IMR-90 (cell line): ENCODE measurements around the gene NT5E. TPM values are rescaled to one million over a fixed set of nuclear protein-coding genes. Genes with fewer than 3 reads are reported as not detected.

Source experiments
- ATAC-seq: fragments of 200-7000 bp; cut with Tn5 transposase; 2 replicates; pipeline ENCODE4 v1.9.1; 2020; ENCODE audit warnings: low read depth, mild to moderate bottlenecking, moderate library complexity
- BruUV-seq: library from RNA; stranded (reverse); fragments of 400-500 nt; replicated peaks from 2 replicates; lab custom pipeline; 2021; lab: Mats Ljungman, UMichigan
- CTCF ChIA-PET: fragments of 300-600 bp; formaldehyde crosslinking; extraction: SDS; loops from one replicate; lab custom pipeline; 2021; ENCODE audit warnings: antibody characterized with exemption; lab: Yijun Ruan, JAX
- POLR2A ChIA-PET: fragments of 300-600 bp; sonication (Branson Sonifier 250); formaldehyde crosslinking; loops from one replicate; lab custom pipeline; 2022; ENCODE audit warnings: antibody characterized with exemption; ENCODE audit not compliant: unreplicated experiment; lab: Charles Lee
- DNase-seq: peaks from one replicate; pipeline ENCODE4 v3.0.0; 2013
- H2AFZ ChIP-seq: replicated peaks from 2 replicates; pipeline ENCODE3; 2013; ENCODE audit warnings: low read length, mild to moderate bottlenecking; ENCODE audit not compliant: poor library complexity
- H2AK5ac ChIP-seq: 2 replicates; pipeline ENCODE4 v1.6.1; 2013; ENCODE audit warnings: low read depth, low read length, inconsistent platforms
- H2AK9ac ChIP-seq: replicated peaks from 2 replicates; pipeline ENCODE3; 2013; ENCODE audit warnings: mild to moderate bottlenecking, low read depth, low read length, moderate library complexity; ENCODE audit not compliant: poor library complexity
- H2BK120ac ChIP-seq: 2 replicates; pipeline ENCODE4 v1.6.1; 2013; ENCODE audit warnings: low read depth, low read length, inconsistent platforms
- H2BK15ac ChIP-seq: 3 replicates; pipeline ENCODE4 v1.6.1; 2013; ENCODE audit warnings: low read depth, low read length, inconsistent platforms
- H2BK20ac ChIP-seq: 2 replicates; pipeline ENCODE4 v1.6.1; 2013; ENCODE audit warnings: low read depth, mild to moderate bottlenecking, inconsistent platforms, low read length, moderate library complexity
- H2BK5ac ChIP-seq: 2 replicates; pipeline ENCODE4 v1.6.1; 2013; ENCODE audit warnings: mild to moderate bottlenecking, low read depth, low read length, inconsistent platforms; ENCODE audit not compliant: poor library complexity, severe bottlenecking
- H3K14ac ChIP-seq: replicated peaks from 2 replicates; pipeline ENCODE4 v1.6.1; 2013; ENCODE audit warnings: low read depth, low read length, inconsistent platforms
- H3K18ac ChIP-seq: 2 replicates; pipeline ENCODE4 v1.6.1; 2013; ENCODE audit warnings: low read depth, low read length, control low read depth
- H3K23ac ChIP-seq: 2 replicates; pipeline ENCODE4 v1.6.1; 2013; ENCODE audit warnings: low read depth, low read length, inconsistent platforms
- H3K27ac ChIP-seq: 2 replicates; pipeline ENCODE4 v1.5.1; 2013; ENCODE audit warnings: mild to moderate bottlenecking, control low read depth, low read length; ENCODE audit not compliant: insufficient read depth
- H3K27me3 ChIP-seq: 2 replicates; pipeline ENCODE4 v1.6.1; 2013; ENCODE audit warnings: low read length; ENCODE audit not compliant: control insufficient read depth, insufficient read depth
- H3K36me3 ChIP-seq: 2 replicates; pipeline ENCODE4 v1.6.1; 2013; ENCODE audit warnings: low read length, mixed read lengths; ENCODE audit not compliant: control insufficient read depth, insufficient read depth
- H3K4ac ChIP-seq: 2 replicates; pipeline ENCODE4 v1.6.1; 2013; ENCODE audit warnings: low read depth, low read length, inconsistent platforms
- H3K4me1 ChIP-seq: 2 replicates; pipeline ENCODE4 v1.6.1; 2013; ENCODE audit warnings: low read length, mixed read lengths; ENCODE audit not compliant: control insufficient read depth, insufficient read depth
- H3K4me2 ChIP-seq: 2 replicates; pipeline ENCODE4 v1.6.1; 2013; ENCODE audit warnings: low read depth, mild to moderate bottlenecking, control low read depth, low read length, moderate library complexity
- H3K4me3 ChIP-seq: 2 replicates; pipeline ENCODE4 v1.5.1; 2013; ENCODE audit warnings: low read depth, mild to moderate bottlenecking, control low read depth, low read length, moderate library complexity; ENCODE audit not compliant: insufficient read depth
- H3K56ac ChIP-seq: 2 replicates; pipeline ENCODE4 v1.6.1; 2013; ENCODE audit warnings: low read length, inconsistent platforms; ENCODE audit not compliant: insufficient read depth; ENCODE audit errors: extremely low read depth
- H3K79me1 ChIP-seq, 2 experiments: 2 replicates each; pipeline ENCODE4 v1.6.1; 2013; ENCODE audit warnings: low read length in 2 of 2, inconsistent platforms in 1 of 2, low read depth in 1 of 2
- H3K9ac ChIP-seq: 2 replicates; pipeline ENCODE4 v1.6.1; 2013; ENCODE audit warnings: low read depth, low read length, control low read depth
- H3K9me1 ChIP-seq: 2 replicates; pipeline ENCODE4 v1.6.1; 2013; ENCODE audit warnings: low read length, inconsistent platforms; ENCODE audit not compliant: insufficient read depth
- H3K9me3 ChIP-seq: 2 replicates; pipeline ENCODE4 v1.6.1; 2013; ENCODE audit warnings: low read length; ENCODE audit not compliant: control insufficient read depth, insufficient read depth
- H4K20me1 ChIP-seq: 2 replicates; pipeline ENCODE4 v1.6.1; 2013; ENCODE audit warnings: low read length, inconsistent platforms; ENCODE audit not compliant: insufficient read depth
- H4K5ac ChIP-seq: 2 replicates; pipeline ENCODE4 v1.6.1; 2013; ENCODE audit warnings: mild to moderate bottlenecking, low read depth, low read length, control low read depth
- H4K8ac ChIP-seq, 2 experiments: 2 replicates each; pipeline ENCODE4 v1.6.1; 2013; ENCODE audit warnings: low read depth in 2 of 2, low read length in 2 of 2, control low read depth in 1 of 2, inconsistent platforms in 1 of 2
- H4K91ac ChIP-seq: 2 replicates; pipeline ENCODE4 v1.6.1; 2013; ENCODE audit warnings: low read depth, low read length, inconsistent platforms; ENCODE audit not compliant: insufficient read depth
- CHD1 ChIP-seq: IDR thresholded peaks from 2 replicates; pipeline ENCODE4 v1.6.1; 2012; ENCODE audit warnings: low read depth, low read length, improper control_type of control experiment
- MAFK ChIP-seq: IDR thresholded peaks from 2 replicates; pipeline ENCODE4 v1.6.1; 2012; ENCODE audit warnings: low read depth, low read length, improper control_type of control experiment
- WGBS, 2 experiments: methylation state at CpG; one replicate each; pipeline versions ENCODE4 v1.1.5 to v1.1.7; 2013; ENCODE audit warnings: missing lambda C conversion rate in 2 of 2; ENCODE audit not compliant: insufficient read length in 1 of 2; ENCODE audit errors: extremely low coverage in 2 of 2; 5-methylcytosine and 5-hydroxymethylcytosine counted together
- dilution Hi-C: fragments of 300-500 bp; cut with HindIII; formaldehyde crosslinking; loops from one replicate; pipeline ENCODE4 v1.14.3; 2018; ENCODE audit warnings: low sequenced_read_pairs; ENCODE audit not compliant: unreplicated experiment
- in situ Hi-C: fragments of 300-500 bp; cut with MboI; formaldehyde crosslinking; loops from 3 replicates; pipeline ENCODE4 v1.14.3; 2019; ENCODE audit warnings: low sequenced_read_pairs, inconsistent platforms, mixed read lengths
- intact Hi-C: fragments of 100-400 bp; cut with micrococcal nuclease; formaldehyde crosslinking; loops from 2 replicates; pipeline ENCODE4 v1.10.0; 2022
- polyA plus RNA-seq, 3 experiments: library from polyadenylated mRNA; depleted of rRNA; stranded (reverse); fragments of >200 nt; gene quantifications; 2 replicates each; pipeline ENCODE4 v1.2.3, GENCODE V29; 2012; ENCODE audit warnings: low replicate concordance in 1 of 3
- total RNA-seq: library from RNA; depleted of rRNA; stranded (reverse); fragments of >200 nt; gene quantifications from 2 replicates; pipeline ENCODE4 v1.2.3, GENCODE V29; 2012

The NT5E gene
- total and polyA plus RNA-seq, 2 of the 4 experiments (the other 2 are of a cell fraction): 153 to 280 TPM

- peaks cover 34% of the 10 kb centered on the region for H3K4me1 ChIP-seq
- H3K27me3 ChIP-seq: no peaks in the 10 kb centered on the region
- TF ChIP-seq MAFK: no peak
- peak; percentile 52; the same call in 1 of the 2 replicates for TF ChIP-seq CHD1
- peak overlapping the region; percentile 32; the same call in 1 of the 2 replicates for H4K5ac ChIP-seq
- peak overlapping the region; percentile 60; the same call in 1 of the 2 replicates for H2BK120ac ChIP-seq
- H3K9me3 ChIP-seq: no peaks in the 10 kb centered on the region
- 0 out of 2 replicates have a peak overlapping the region, but pooled peaks have one; percentile 64 for H2BK20ac ChIP-seq
- peak overlapping the region; percentile 69 for H3K14ac ChIP-seq
- H2AFZ ChIP-seq: no peak overlapping the region
- 0% methylated on average over 1 of the region's 4 CpGs; no CpG with 5 or more reads in 1 of the 2 experiments for WGBS, 2 experiments
- intact Hi-C loops: loop anchor here (1.0 to 10.0 kb wide), 3 partner anchors 32 to 223 kb away; partner anchors contain the start of gene SYNCRIP
- no peak for DNase-seq
- peak overlapping the region; percentile 97 for H3K4me2 ChIP-seq
- H4K91ac ChIP-seq: peak overlapping the region; percentile 26; the same call in 1 of the 2 replicates
- peak overlapping the region; percentile 38 for H3K27ac ChIP-seq
- peak overlapping the region; percentile 95 for H3K23ac ChIP-seq
- H3K18ac ChIP-seq: peak overlapping the region; percentile 92
- H3K4ac ChIP-seq: peak overlapping the region; percentile 67; the same call in 1 of the 2 replicates
- no TSS peak for BruUV-seq
- ChIA-PET CTCF (interaction anchor here (0.6 to 2.3 kb wide), 7 partner anchors 31 to 1029 kb away, joined by 3 to 10 read pairs (median 4); no protein-coding TSS in a partner anchor), POLR2A (interaction anchor here (3.8 kb wide), 1 partner anchor 48 kb away, joined by 40 read pairs; no protein-coding TSS in a partner anchor)
- dilution Hi-C loops: no loop called here
- in situ Hi-C loops: loop anchor here (10.0 kb wide), 1 partner anchor 223 kb away; no protein-coding TSS in a partner anchor
- peak overlapping the region; percentile 97 for H3K4me3 ChIP-seq
- ATAC-seq: no peak
- peaks cover 42% of the 10 kb centered on the region for H4K20me1 ChIP-seq
- H3K56ac ChIP-seq: peak overlapping the region; percentile 33
- H2BK15ac ChIP-seq: no peak overlapping the region
- H3K9ac ChIP-seq: peak overlapping the region; percentile 93
- peak overlapping the region; percentile 97 for H2BK5ac ChIP-seq
- peaks cover 24% of the 10 kb centered on the region for H3K9me1 ChIP-seq
- H3K79me1 ChIP-seq: peaks cover 16 to 54% of the 10 kb centered on the region in 2 experiments
- H4K8ac ChIP-seq: peak overlapping the region in 1 of 2 experiments; percentile 53; a peak in 2 of 4 replicates
- peaks cover 7% of the 10 kb centered on the region; the same call in 1 of the 2 replicates for H3K36me3 ChIP-seq
- H2AK9ac ChIP-seq: peak overlapping the region; percentile 20
- no peak overlapping the region for H2AK5ac ChIP-seq
Observed at GRCh38 chr6:85451565-85452306, 1.9 kb downstream of the NT5E start.
